OCI-M2 (cell line): ENCODE results near the gene MYH10.
"Not testable (repeated sequence)": the region's sequence is repeated elsewhere in the genome, so short reads cannot be mapped to it uniquely, and the experiment has no call there.

ENCODE experiments used
- DNase-seq: peaks from one replicate; lab custom pipeline; 2025; ENCODE audit not compliant: unreplicated experiment; lab: John Stamatoyannopoulos, UW

MYH10 gene

DNA sequence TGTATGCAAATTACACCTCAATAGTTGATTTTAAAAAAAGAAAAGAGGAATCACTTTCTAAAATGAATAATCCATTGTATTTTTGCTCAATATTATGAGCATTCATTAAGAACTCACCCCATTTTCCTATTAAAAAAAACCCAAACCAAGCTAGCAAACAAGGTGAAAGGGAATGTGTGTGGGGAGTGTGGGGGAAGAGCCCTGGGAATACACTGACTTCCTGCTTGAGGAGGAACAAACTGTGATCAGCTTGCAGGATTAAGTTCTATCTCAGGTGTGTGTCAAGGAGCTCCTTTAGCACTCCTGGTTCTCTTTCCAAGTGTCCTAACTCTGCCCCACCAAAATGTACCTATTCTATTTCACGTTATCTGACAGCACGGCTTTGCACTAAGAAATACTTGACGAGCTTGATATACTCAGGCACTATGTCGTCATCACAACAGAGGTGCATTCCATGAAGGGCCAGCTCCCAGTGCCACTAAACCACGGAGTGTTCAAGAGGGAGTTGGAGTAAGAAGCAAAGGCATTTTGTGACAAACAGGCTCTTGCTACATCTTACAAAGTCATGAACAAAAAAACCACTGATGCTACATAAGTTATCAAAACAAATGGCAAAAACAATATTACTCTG is 73.2 kb downstream of the MYH10 start:
- DNase-seq: no peak

DNA sequence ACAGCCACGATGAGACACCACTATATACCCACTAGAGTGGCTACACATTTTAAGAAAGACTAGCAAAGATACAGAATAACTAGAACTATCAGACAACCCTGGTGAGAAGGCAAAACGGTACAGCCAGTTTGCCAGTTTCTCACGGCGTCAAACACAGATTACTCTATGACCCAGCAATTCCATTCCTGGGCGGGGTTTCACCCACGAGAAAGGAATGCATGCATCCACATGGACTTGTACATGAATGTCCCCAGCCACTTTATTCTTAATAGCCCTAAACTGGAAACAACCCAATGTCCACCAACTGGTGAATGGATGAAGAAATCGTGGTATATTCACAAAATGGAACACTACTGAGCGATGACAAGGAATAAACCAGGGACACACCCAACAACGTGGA is 74.5 kb downstream of the MYH10 start:
- no peak for DNase-seq

DNA sequence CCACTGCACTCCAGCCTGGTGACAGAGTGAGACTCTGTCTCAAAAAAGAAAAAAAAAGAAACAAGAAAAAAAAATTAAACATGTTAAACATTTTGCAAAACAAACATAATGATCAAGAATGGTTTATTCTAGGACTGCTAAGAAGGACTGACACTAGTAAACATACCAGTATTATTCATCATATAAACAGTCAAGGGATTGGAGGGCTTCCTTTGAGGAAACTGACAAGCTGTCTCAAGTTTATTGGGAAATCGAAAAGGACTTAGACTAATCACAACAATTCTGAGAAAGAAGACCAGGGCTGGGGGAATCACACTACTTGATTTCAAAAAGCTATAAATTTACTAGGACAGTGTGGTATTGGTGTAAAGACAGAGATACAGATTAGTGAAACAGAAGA is 75.5 kb downstream of the MYH10 start:
- no peak for DNase-seq

DNA sequence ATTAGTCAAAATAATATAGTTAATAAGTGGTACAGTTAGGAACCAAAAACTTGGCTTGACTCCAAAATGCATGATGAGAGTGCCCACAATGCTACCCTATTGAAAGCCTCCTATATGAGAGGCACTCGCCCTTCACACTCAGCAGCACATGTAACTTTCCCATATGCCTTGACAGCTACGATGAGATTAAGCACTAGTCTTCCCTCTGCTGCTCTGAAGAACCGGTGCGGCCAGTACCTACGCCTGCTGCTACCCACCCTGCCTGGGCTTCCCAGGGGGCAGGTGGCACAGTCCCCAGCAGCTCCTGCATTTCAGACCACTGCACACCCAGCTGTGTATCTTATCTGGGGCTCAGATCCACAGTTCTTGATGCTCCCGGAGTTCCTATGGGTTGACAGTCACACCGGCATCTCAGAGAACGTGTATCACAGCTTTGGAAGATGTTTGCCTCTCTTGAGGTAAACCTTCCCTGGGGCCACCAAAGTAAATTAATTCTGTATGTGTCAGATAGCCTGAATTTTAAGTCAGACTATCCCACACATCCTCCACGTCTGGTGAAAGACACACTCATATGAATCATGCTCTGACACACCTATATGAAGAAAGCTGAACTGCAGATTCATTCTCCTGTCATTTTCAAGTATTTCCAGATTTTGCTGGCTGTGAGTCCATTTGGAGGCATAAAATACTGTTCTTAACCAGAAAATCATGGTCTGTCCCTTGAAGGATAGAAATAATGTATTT is 77.8 kb downstream of the MYH10 start:
- no peak for DNase-seq

GRCh38 chr17:8542599-8543502 is 87.7 kb downstream of the MYH10 start:
- DNase-seq: no peak

DNA sequence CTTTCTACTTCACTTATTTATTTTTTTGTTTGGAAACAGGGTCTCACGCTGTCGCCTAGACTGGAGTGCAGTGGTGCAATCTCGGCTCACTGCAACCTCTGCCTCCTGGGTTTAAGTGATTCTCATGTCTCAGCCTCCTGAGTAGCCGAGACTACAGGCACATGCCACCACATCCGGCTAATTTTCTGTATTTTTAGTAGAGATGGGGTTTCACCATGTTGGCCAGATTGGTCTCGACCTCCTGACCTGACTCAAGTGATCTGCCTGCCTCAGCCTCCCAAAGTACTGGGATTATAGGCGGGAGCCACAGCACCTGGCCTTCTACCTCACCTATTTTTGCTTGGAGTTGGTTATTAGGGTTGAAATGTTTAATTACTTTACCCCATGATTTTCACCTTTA is 90.5 kb downstream of the MYH10 start:
- not testable (repeated sequence) for DNase-seq

- no peak for DNase-seq
Measured at GRCh38 chr17:8537734-8538133, 92.8 kb downstream of the MYH10 start.

- no peak for DNase-seq
Measured at GRCh38 chr17:8534498-8535188, 95.9 kb downstream of the MYH10 start.

- DNase-seq: peak; percentile 61
Measured at GRCh38 chr17:8532021-8532420, 98.5 kb downstream of the MYH10 start.

GRCh38 chr17:8522577-8522976 is 107.9 kb downstream of the MYH10 start:
- DNase-seq: no peak

DNA sequence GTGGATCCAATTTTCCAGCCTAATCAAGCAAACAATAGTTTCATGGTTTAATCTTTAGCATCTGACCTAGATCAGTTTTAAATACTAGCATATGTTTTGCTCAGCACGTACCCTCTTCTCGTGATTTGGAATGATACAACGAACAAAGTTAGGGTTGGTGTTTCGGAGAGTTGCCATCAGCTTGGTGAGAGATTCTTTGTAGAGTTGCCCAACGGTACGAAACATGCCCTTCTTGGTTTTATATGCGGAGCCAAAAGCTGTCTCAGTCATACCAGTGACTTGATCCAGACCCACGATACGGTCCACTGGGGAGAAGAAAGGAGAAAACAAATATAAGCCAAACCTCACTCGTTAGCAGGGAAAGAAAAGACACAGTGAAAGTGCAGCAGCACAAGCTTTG is 109.5 kb downstream of the MYH10 start:
- DNase-seq: no peak

DNA sequence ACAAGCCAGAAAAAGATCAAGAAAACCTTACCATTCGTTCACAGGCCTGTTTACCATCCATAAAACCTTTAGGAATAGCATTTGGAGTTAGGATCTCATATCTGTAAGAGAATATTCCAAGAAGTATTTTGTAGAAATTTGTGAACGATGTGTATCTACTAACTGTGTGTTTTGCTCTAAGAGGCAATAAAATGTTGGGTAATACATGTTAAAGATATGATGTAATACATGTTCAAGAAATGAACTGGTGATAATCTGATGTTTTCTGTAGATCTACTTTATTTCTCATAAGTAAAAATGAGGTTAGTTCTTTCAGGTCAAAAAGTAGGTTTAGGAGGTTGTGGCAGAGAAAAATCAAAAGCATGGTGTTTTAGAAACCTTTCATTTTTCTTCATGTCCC is 111.7 kb downstream of the MYH10 start:
- DNase-seq: no peak

DNA sequence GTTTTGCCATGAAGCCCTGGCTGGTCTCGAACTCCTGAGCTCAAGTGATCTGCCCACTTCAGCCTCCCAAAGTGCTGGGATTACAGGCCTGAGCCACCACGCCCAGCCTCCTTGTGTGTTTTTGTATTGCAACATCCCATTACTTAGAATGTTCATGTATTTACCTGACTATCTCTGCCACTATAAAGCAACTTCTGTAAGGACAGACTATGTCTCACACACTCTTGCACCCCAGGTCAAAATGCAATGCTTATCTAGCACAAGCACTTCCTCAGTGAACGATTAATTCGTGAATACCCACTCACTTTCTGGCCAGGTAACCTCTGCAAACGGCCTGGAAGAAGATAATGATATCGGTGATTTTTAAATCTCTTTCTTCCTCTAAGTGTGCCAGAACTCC is 112.2 kb downstream of the MYH10 start:
- DNase-seq: no peak

DNA sequence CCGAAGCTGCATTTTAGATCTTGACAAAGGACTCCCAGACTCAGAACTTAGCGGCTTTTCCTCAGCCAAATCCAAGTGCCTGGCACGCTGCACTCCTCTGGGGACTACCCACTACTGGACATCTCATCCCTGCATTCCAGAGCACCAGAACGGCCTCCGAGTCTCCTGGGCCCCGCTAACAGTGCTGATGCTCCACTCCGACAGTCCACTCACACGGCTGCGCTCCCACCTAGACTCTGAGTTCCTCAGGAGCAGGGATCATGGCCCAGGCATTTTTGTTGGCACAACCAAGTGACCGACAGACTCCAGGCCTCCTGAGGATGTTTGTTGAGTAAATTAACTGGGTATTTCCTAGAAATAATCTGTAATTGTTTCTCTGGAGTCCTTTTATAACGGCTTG is 115.7 kb downstream of the MYH10 start:
- DNase-seq: no peak

DNA sequence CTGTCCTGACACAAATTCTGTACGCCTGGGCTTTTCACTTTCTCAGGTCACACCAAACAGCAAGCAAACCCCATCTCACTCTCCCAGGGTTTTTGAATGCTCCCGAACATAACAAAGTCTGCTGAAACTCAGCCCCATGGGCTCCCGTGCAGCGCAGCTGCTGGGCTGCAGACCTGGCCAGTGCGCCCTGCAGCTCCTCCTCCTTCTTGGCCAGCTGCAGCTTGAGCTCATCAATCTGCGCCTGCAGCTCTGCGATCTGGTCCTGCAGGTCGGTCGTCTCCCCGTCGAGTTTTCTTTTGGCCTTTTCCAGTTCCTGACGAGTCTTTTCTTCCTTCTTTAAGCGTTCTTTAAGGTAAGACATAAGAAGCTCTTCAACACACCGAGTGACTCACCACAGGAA is 124.4 kb downstream of the MYH10 start:
- no peak for DNase-seq

DNA sequence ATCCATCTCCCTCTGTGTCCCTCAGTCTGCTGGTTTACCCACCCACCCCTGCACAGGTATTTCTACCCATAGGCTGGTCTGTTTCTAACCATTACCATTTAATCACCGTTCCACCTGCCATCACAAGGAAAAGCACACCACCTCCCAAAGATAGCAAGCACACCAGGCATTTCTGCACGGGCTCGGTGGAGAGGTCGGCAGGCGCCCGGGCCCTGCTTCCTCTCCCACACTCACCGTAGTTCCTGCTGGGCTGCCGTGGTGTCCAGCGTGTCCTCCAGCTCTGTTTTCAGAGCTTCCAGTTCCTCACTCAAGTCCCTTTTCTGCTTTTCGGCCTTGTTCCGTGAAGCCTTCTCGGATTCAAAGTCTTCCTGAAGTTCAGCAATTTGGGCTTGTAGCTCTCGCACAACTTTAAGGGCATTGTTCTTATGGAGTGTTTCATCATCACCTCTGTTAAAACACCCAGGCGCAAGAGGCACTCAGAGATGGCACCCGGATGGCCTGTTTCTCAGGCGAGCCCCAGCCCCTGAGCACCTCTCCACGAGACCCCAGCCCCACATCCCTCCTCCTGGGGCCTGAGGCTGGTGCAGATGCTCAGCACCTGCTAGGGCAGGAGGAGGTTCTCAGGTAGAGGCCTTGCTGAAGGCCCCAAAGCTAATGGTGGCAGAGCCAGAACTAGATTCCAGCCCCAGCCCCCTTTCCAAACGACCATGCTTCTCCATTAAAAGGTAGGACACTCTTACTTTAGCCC is 125.9 kb downstream of the MYH10 start:
- no peak for DNase-seq

DNA sequence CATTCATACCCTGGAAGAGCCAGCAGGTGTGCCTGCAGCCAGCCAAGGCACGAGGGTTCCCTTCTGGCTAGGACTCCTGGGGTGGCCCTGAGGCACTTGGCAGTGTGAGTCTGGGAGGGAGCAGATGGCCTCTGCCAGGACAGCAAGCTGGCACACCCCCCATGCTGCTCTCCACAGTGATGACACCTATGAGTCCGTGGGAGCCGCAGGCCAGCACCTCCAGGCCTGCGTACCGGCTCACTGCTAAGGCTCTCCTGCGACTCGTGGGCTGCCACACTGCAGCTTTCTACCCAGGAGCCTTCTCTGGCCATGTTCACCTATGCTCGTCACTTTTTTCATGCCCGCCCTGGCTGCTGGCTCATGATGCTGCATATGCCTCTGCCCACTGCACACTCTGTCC is 126.7 kb downstream of the MYH10 start:
- no peak for DNase-seq

GRCh38 chr17:8503368-8503767 is 127.2 kb downstream of the MYH10 start:
- DNase-seq: no peak

- DNase-seq: no peak
Measured at GRCh38 chr17:8502126-8502525, 128.4 kb downstream of the MYH10 start.

DNA sequence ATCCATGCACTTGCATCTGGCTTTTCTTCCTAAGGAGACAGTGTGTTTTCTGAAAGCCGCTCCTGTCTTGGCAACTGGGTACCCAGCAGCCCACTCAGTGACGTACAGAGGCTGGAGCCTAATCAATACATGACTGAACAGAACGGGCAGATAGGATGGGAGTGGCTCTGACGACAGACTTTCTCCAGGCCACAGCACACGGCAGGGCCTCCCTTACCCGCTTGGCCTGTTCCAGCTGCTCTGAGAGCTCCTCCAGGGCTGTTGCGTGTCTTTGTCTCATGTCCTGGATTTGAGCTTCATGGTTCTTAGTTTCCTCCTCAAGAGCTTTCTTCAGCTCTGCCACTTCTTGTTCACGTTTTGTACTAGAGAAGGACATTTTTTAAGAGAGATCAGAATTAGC is 129.9 kb downstream of the MYH10 start:
- DNase-seq: no peak

DNA sequence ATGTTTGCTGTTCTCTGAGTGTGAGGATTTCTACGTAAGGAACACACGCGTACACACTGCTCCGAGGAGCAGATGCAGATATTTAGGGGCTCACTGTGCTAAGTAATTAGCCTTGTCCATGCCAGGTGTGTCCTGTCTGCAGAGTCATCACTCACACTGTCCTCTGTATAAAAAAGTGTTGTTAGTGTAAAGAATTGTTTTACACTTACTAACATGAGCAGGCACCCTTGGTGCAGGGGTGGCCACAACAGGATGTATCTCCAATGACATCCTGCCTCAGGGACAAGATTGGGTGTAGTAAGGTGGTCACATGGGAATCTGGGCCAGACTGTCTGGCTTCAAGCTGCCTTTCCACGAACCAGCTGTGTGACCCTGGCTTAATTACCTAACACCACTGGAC is 130.9 kb downstream of the MYH10 start:
- no peak for DNase-seq
